Superior temporal gyrus (tissue), 1 donor: ENCODE measurements around the gene TEX261.

Source experiments
- DNase-seq: peaks from one replicate; pipeline ENCODE4 v3.0.0-alpha.2; 2016; ENCODE audit errors: extremely low spot score

TEX261 gene

GRCh38 chr2:70936979-70937811 is 57.5 kb downstream of the TEX261 start:
- DNase-seq: no peak

- DNase-seq: no peak
Measured at GRCh38 chr2:70936165-70936978, 58.3 kb downstream of the TEX261 start.
